SK-N-SH (cell line): ENCODE data around the gene SPEG. TPM values are rescaled to one million over a fixed set of nuclear protein-coding genes. Genes with fewer than 3 reads are reported as not detected.

Experiments
- CTCF ChIA-PET: fragments of 300-600, 350-600 bp; formaldehyde crosslinking; extraction: SDS; loops from one replicate; lab custom pipeline; 2021; lab: Yijun Ruan, JAX
- POLR2A ChIA-PET: fragments of 350-600 bp; sonication (Branson Sonifier 250); formaldehyde crosslinking; extraction: SDS; loops from one replicate; lab custom pipeline; 2020; ENCODE audit warnings: antibody characterized with exemption, inconsistent platforms; lab: Yijun Ruan, JAX
- DNase-seq: peaks from one replicate; pipeline ENCODE4 v3.0.0; 2012
- H2AFZ ChIP-seq: fragments of 200-600 bp; sonication (generic); 2 replicates; pipeline ENCODE4 v1.8.1; 2016; ENCODE audit warnings: antibody characterized with exemption, mild to moderate bottlenecking, low read depth
- H3F3A ChIP-seq: fragments of 200-600 bp; sonication (generic); replicated peaks from 2 replicates; pipeline ENCODE3; 2016; ENCODE audit warnings: antibody characterized with exemption, mild to moderate bottlenecking; ENCODE audit not compliant: insufficient read depth
- H3K27ac ChIP-seq, 2 experiments: fragments of 200-500 bp in 1 of 2; fragments of 200-600 bp in 1 of 2; sonication (Bioruptor generic) in 1 of 2; sonication (generic), shearing (Covaris generic) in 1 of 2; 2 replicates each; pipeline versions ENCODE4 v1.5.1 to v1.6.1; 2014 to 2016; ENCODE audit warnings: low read depth in 2 of 2, inconsistent platforms in 1 of 2, low read length in 1 of 2, mild to moderate bottlenecking in 1 of 2, mixed read lengths in 1 of 2
- H3K27me3 ChIP-seq: fragments of 200-600 bp; sonication (generic), shearing (Covaris generic); 2 replicates; pipeline ENCODE4 v1.6.1; 2016; ENCODE audit warnings: mixed run types; ENCODE audit not compliant: insufficient read depth
- H3K36me3 ChIP-seq, 2 experiments: fragments of 200-500 bp in 1 of 2; fragments of 200-600 bp in 1 of 2; sonication (Bioruptor generic) in 1 of 2; sonication (generic) in 1 of 2; replicated peaks in 1 of 2; 2 replicates each; pipeline versions ENCODE3 to v1.5.1; 2014 to 2016; ENCODE audit warnings: low read length in 1 of 2, mild to moderate bottlenecking in 1 of 2; ENCODE audit not compliant: insufficient read depth in 2 of 2, control insufficient read depth in 1 of 2
- H3K4me1 ChIP-seq, 2 experiments: fragments of 200-500 bp in 1 of 2; fragments of 200-600 bp in 1 of 2; sonication (Bioruptor generic) in 1 of 2; sonication (generic), shearing (Covaris generic) in 1 of 2; 2 replicates each; pipeline versions ENCODE4 v1.5.1 to v1.6.1; 2014 to 2016; ENCODE audit warnings: low read depth in 1 of 2, low read length in 1 of 2, mixed run types in 1 of 2; ENCODE audit not compliant: insufficient read depth in 2 of 2, control insufficient read depth in 1 of 2
- H3K4me2 ChIP-seq: fragments of 200-600 bp; sonication (generic), shearing (Covaris generic); 2 replicates; pipeline ENCODE4 v1.6.1; 2017; ENCODE audit warnings: mixed run types
- H3K4me3 ChIP-seq, 2 experiments: fragments of 200-500 bp in 1 of 2; fragments of 200-600 bp in 1 of 2; sonication (Bioruptor generic) in 1 of 2; sonication (generic), shearing (Covaris generic) in 1 of 2; 2 replicates each; pipeline versions ENCODE4 v1.5.1 to v1.8.1; 2014 to 2016; ENCODE audit warnings: low read depth in 2 of 2, inconsistent platforms in 1 of 2, low read length in 1 of 2, mild to moderate bottlenecking in 1 of 2, mixed read lengths in 1 of 2, moderate library complexity in 1 of 2
- H3K79me2 ChIP-seq: fragments of 200-600 bp; sonication (generic); 2 replicates; pipeline ENCODE4 v1.8.1; 2017; ENCODE audit warnings: mild to moderate bottlenecking; ENCODE audit not compliant: insufficient read depth
- H3K9ac ChIP-seq: fragments of 200-600 bp; sonication (generic); 2 replicates; pipeline ENCODE4 v1.6.1; 2017; ENCODE audit warnings: mixed run types
- H3K9me2 ChIP-seq: fragments of 200-600 bp; sonication (generic); 2 replicates; pipeline ENCODE4 v1.6.1; 2017; ENCODE audit warnings: mixed run types
- H3K9me3 ChIP-seq: fragments of 200-600 bp; sonication (generic); 2 replicates; pipeline ENCODE4 v1.6.1; 2017; ENCODE audit warnings: mixed run types, mild to moderate bottlenecking, moderate library complexity
- H4K20me1 ChIP-seq: fragments of 200-600 bp; sonication (generic); 2 replicates; pipeline ENCODE4 v1.6.1; 2017; ENCODE audit warnings: mild to moderate bottlenecking, mixed run types; ENCODE audit not compliant: insufficient read depth
- CHD2 ChIP-seq: fragments of 150-350 bp; IDR thresholded peaks from 2 replicates; pipeline ENCODE4 v1.6.1; 2018; ENCODE audit warnings: low read length; ENCODE audit not compliant: partially characterized antibody
- ELF1 ChIP-seq: IDR thresholded peaks from 2 replicates; pipeline ENCODE4 v1.4.0; 2012
- EP300 ChIP-seq, 2 experiments: IDR thresholded peaks; 2 replicates each; pipeline versions ENCODE4 v1.4.0 to v1.6.1; 2012; ENCODE audit warnings: borderline replicate concordance in 1 of 2, low read depth in 1 of 2, low read length in 1 of 2
- GABPA ChIP-seq: IDR thresholded peaks from 2 replicates; pipeline ENCODE4 v1.4.0; 2012; ENCODE audit warnings: low read depth, mild to moderate bottlenecking
- GATA2 ChIP-seq: sonication (generic); formaldehyde crosslinking; IDR thresholded peaks from 2 replicates; pipeline ENCODE4 v1.5.0; 2020; ENCODE audit warnings: mild to moderate bottlenecking, missing genetic modification reagents
- IRF3 ChIP-seq: fragments of 150-350 bp; IDR thresholded peaks from 2 replicates; pipeline ENCODE4 v1.6.1; 2016; ENCODE audit warnings: mild to moderate bottlenecking, low read depth, low read length
- JUND ChIP-seq: IDR thresholded peaks from 2 replicates; pipeline ENCODE4 v1.4.0; 2012
- MEF2A ChIP-seq: IDR thresholded peaks from 2 replicates; pipeline ENCODE4 v1.4.0; 2012; ENCODE audit warnings: low read depth, borderline replicate concordance
- MXI1 ChIP-seq: IDR thresholded peaks from 2 replicates; pipeline ENCODE4 v1.6.1; 2012; ENCODE audit warnings: mild to moderate bottlenecking, low read depth, low read length, improper control_type of control experiment
- NFIC ChIP-seq: IDR thresholded peaks from 2 replicates; pipeline ENCODE4 v1.4.0; 2012; ENCODE audit warnings: borderline replicate concordance
- NRF1 ChIP-seq: IDR thresholded peaks from 2 replicates; pipeline ENCODE4 v1.6.1; 2012; ENCODE audit warnings: low read depth, mild to moderate bottlenecking, low read length
- PBX3 ChIP-seq: IDR thresholded peaks from 2 replicates; pipeline ENCODE4; 2012
- RAD21 ChIP-seq: IDR thresholded peaks from 2 replicates; pipeline ENCODE4 v1.6.1; 2012; ENCODE audit warnings: mild to moderate bottlenecking, low read length
- RCOR1 ChIP-seq: fragments of 150-350 bp; IDR thresholded peaks from 2 replicates; pipeline ENCODE4 v1.6.1; 2017; ENCODE audit warnings: antibody characterized with exemption, low read length
- RFX5 ChIP-seq: IDR thresholded peaks from 2 replicates; pipeline ENCODE4 v1.6.1; 2012; ENCODE audit warnings: mild to moderate bottlenecking, improper control_type of control experiment, low read length
- SIN3A ChIP-seq: IDR thresholded peaks from 2 replicates; pipeline ENCODE4 v1.6.1; 2012; ENCODE audit warnings: low read depth, mild to moderate bottlenecking, low read length, moderate library complexity, borderline replicate concordance
- SMC3 ChIP-seq: IDR thresholded peaks from 2 replicates; pipeline ENCODE4 v1.6.1; 2012; ENCODE audit warnings: low read depth, low read length, improper control_type of control experiment
- TAF1 ChIP-seq: IDR thresholded peaks from 2 replicates; pipeline ENCODE4 v1.6.1; 2012; ENCODE audit warnings: low read depth, mild to moderate bottlenecking, low read length, moderate library complexity, borderline replicate concordance
- TCF12 ChIP-seq: IDR thresholded peaks from 2 replicates; pipeline ENCODE4 v1.4.0; 2012
- YY1 ChIP-seq: IDR thresholded peaks from 2 replicates; pipeline ENCODE4 v1.4.0; 2012; ENCODE audit warnings: low read depth, mild to moderate bottlenecking
- ZBTB33 ChIP-seq: IDR thresholded peaks from 2 replicates; pipeline ENCODE4 v1.4.0; 2012; ENCODE audit warnings: low read depth, borderline replicate concordance
- WGBS: methylation state at CpG from one replicate; pipeline ENCODE4 v1.1.6; 2017; ENCODE audit warnings: low lambda C conversion rate; 5-methylcytosine and 5-hydroxymethylcytosine counted together
- polyA plus RNA-seq, 3 experiments: library from polyadenylated mRNA; depleted of rRNA; stranded (reverse); fragments of >200 nt; gene quantifications; 2 replicates each; pipeline ENCODE4 v1.2.3, GENCODE V29; 2012

The SPEG gene
- polyA plus RNA-seq, 1 of the 3 experiments (the other 2 are of a cell fraction), result 107 TPM

- no peak for TF ChIP-seq TAF1
- TF ChIP-seq SMC3, result no peak
- TF ChIP-seq GABPA, result no peak
- TF ChIP-seq MEF2A, result no peak
- TF ChIP-seq CHD2, result no peak
- no peak for TF ChIP-seq NFIC
These were observed 13.3 kb upstream of the SPEG start (continued) for GRCh38 chr2:219421323-219421722.

- ChIA-PET CTCF (interaction anchor here (0.9 to 1.5 kb wide), 3 partner anchors 19 to 119 kb away, joined by 3 to 5 read pairs (median 3); no protein-coding TSS in a partner anchor), POLR2A (interaction anchor here (0.6 kb wide), 1 partner anchor 38 kb away, joined by 4 read pairs; no protein-coding TSS in a partner anchor)
- Histone ChIP-seq H3K79me2 (no peaks in the 10 kb centered on the region), H3K4me2 (no peak overlapping the region), H3K9me3 (no peaks in the 10 kb centered on the region), H3K4me3 (no peak overlapping the region), H2AFZ (no peak overlapping the region), H3F3A (no peaks in the 10 kb centered on the region), H3K4me1 (no peaks in the 10 kb centered on the region; a peak in 1 of 4 replicates), H3K9ac (no peak overlapping the region), H4K20me1 (no peaks in the 10 kb centered on the region), H3K9me2 (no peaks in the 10 kb centered on the region), H3K27me3 (no peaks in the 10 kb centered on the region), H3K27ac (no peak overlapping the region), H3K36me3 (no peaks in the 10 kb centered on the region)
- no peak for DNase-seq
- 90% methylated on average over 8 of the region's 8 CpGs for WGBS
- no peak for TF ChIP-seq TAF1
- TF ChIP-seq RAD21, result no peak
- no peak for TF ChIP-seq PBX3
- TF ChIP-seq GABPA, result no peak
- TF ChIP-seq SIN3A, result no peak
- TF ChIP-seq CHD2, result no peak
- TF ChIP-seq EP300 (IDR thresholded peaks at IDR 0.05; ENCODE audit: borderline replicate concordance in 1 of 2, low read depth in 1 of 2, low read length in 1 of 2), result no peak
- no peak for TF ChIP-seq IRF3
- TF ChIP-seq ELF1, result no peak
- no peak for TF ChIP-seq YY1
- no peak for TF ChIP-seq MXI1
- TF ChIP-seq RCOR1, result no peak
- no peak for TF ChIP-seq ZBTB33
- TF ChIP-seq SMC3, result no peak
- no peak for TF ChIP-seq RFX5
- TF ChIP-seq JUND, result no peak
- TF ChIP-seq GATA2 (CRISPR knock-in tag), result no peak
- no peak for TF ChIP-seq TCF12
- TF ChIP-seq NRF1, result no peak
These were observed 11.6 kb upstream of the SPEG start for GRCh38 chr2:219422952-219423534.
